Muscle layer of colon (tissue), 2 donors: ENCODE measurements around the gene C1orf141.
"Not testable (repeated sequence)": the region's sequence is repeated elsewhere in the genome, so short reads cannot be mapped to it uniquely, and the experiment has no call there.

Experiments
- H3K27ac ChIP-seq: one replicate; pipeline ENCODE4 v1.7.0; 2013; ENCODE audit warnings: low read depth, mild to moderate bottlenecking, low read length, moderate library complexity
- H3K27me3 ChIP-seq, 2 donors: one replicate each; pipeline ENCODE4 v1.7.0; 2013; ENCODE audit warnings: low read length in 2 of 2, mild to moderate bottlenecking in 2 of 2; ENCODE audit not compliant: insufficient read depth in 2 of 2, control insufficient read depth in 1 of 2
- H3K36me3 ChIP-seq: one replicate; pipeline ENCODE4 v1.7.0; 2013; ENCODE audit warnings: mild to moderate bottlenecking, low read length; ENCODE audit not compliant: insufficient read depth
- H3K4me1 ChIP-seq: one replicate; pipeline ENCODE4 v1.7.0; 2013; ENCODE audit warnings: mild to moderate bottlenecking, low read length; ENCODE audit not compliant: insufficient read depth
- H3K4me3 ChIP-seq, 2 donors: one replicate each; pipeline ENCODE4 v1.7.0; 2013; ENCODE audit warnings: low read length in 2 of 2, low read depth in 1 of 2, mild to moderate bottlenecking in 1 of 2, moderate library complexity in 1 of 2
- H3K9ac ChIP-seq: one replicate; pipeline ENCODE4 v1.7.0; 2013; ENCODE audit warnings: low read length
- H3K9me3 ChIP-seq: one replicate; pipeline ENCODE4 v1.7.0; 2013; ENCODE audit warnings: mild to moderate bottlenecking, low read length
- donor health status: abdominal sarcoma.
- donor health status: Adenocarcinoma of cecum.

The C1orf141 gene

DNA sequence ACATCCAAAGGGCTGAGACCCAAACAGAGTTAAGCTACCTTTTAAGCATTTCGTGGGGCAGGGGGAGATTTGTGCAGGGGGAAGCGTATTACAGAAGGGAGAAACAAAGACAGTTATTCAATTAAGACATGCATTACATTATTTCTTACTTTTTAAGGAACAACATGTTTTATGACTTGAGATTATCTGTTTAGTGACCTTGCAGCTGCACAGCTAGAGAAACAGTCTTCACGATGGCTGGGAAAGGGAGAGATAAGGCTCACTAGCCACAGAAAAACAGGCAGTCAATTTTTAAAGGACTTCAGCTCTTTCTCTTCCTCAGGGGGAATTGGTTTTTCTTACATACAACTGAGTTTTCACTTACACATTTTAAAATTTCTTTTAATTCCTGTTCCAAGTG, 7.1 kb upstream of the C1orf141 start:
- not testable (repeated sequence) for H3K27me3 ChIP-seq, H3K27ac ChIP-seq, H3K4me1 ChIP-seq, H3K9ac ChIP-seq, H3K36me3 ChIP-seq, H3K9me3 ChIP-seq, H3K4me3 ChIP-seq

DNA sequence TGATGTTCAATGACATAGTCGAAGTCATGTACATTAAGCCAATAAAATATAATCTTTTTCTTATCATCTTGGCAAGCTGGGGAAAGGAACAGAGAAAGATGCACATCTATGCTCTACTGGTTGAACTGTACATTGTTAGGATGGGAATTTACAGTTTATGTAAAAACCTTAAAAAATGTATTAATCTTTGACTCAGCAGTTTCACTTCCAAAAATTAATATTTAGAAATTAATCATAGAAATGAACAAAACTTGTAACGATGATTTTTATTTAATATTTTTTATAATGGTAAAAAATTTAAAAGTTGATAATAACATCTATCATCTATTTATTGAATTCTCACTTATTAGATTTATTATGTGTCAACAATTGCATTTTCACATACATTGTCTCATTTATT, 5.7 kb upstream of the C1orf141 start:
- no peaks in the 10 kb centered on the region for H3K9me3 ChIP-seq
- no peak overlapping the region for H3K4me3 ChIP-seq
- no peaks in the 10 kb centered on the region for H3K36me3 ChIP-seq
- no peak overlapping the region for H3K9ac ChIP-seq
- no peaks in the 10 kb centered on the region for H3K27me3 ChIP-seq
- no peak overlapping the region for H3K27ac ChIP-seq
- peaks cover under 1% of the 10 kb centered on the region for H3K4me1 ChIP-seq

DNA sequence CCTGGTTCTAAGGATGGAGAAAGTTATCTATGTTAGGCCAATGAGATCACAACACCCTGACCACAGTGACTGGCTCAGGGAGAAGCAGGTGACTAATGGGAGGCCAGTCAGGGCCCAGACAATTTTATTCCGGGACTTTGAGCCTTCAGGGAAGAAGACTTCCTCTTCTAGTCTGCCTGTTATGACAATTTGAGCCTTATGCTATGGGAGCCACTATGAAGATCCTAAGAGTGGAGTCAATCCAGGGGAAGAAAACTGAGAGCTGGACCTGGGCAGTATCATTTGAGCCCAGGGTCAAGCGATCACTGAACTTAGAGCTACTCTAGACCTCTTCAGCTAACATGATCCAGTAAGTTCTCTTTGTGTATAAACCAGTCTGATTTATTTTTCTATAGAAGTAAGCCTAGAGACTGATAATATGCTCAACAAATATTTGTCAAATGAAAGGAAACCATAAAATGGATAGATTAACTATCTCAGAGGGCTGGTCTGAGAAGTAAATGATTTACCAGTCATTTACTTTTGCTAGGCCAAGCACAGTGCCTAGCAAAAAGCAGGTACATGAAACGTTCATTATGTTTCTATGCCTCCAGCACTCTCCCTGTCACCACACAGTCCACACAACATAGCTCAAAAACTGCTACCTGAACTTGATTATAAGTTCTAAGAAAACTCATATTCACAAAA, 4.2 kb upstream of the C1orf141 start:
- H3K4me1 ChIP-seq: peaks cover 5% of the 10 kb centered on the region
- H3K27me3 ChIP-seq: peaks cover 0 to 4% of the 10 kb centered on the region in 2 donors
- no peaks in the 10 kb centered on the region for H3K36me3 ChIP-seq
- H3K4me3 ChIP-seq: no peak overlapping the region
- H3K9ac ChIP-seq: no peak overlapping the region
- no peak overlapping the region for H3K27ac ChIP-seq
- H3K9me3 ChIP-seq: no peaks in the 10 kb centered on the region

DNA sequence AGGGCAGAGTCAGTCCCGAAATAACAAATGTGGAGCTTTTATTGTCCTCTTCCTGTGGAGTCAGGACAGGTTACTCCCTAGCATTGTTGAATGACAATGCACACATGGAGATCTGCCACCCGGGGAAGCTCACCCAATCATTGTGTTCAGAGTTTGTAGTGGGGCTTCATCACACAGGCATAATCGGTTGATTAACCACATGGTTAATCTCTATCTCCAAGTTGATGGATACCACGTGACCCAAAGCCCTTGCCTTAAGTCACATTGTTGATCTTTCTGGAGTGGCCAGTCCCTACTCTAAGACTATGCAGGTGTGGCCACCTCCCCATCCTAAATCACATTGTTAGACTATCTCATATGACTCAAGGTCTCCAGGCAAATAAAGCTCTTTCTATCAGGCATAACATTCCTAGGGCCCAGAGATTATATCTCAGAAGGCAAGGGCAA, 2.6 kb upstream of the C1orf141 start:
- H3K36me3 ChIP-seq: no peaks in the 10 kb centered on the region
- H3K9ac ChIP-seq: no peak overlapping the region
- H3K9me3 ChIP-seq: no peaks in the 10 kb centered on the region
- peaks cover 0 to 4% of the 10 kb centered on the region in 2 donors for H3K27me3 ChIP-seq
- H3K4me3 ChIP-seq: no peak overlapping the region
- H3K4me1 ChIP-seq: peaks cover 5% of the 10 kb centered on the region
- no peak overlapping the region for H3K27ac ChIP-seq

DNA sequence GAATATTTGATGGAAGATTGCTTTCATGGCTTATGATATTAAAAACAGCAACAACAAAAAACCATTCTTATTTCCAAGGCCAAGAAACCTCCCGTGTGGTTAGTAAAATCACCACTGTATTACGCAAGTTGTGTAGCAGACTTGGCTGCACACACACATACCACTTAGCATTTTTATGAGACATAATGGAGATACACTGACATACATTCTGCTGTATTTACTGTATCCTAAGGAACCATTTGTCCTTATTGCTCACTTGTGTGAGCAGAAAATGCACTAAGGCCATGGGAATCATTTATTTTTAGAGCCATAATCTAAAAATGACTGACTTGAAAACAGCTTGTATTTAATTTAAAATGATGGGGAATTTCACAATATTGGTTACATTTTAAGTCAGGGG, 584 bp upstream of the C1orf141 start:
- no peak overlapping the region for H3K9ac ChIP-seq
- H3K4me1 ChIP-seq: peaks cover 5% of the 10 kb centered on the region
- no peak overlapping the region for H3K4me3 ChIP-seq
- no peaks in the 10 kb centered on the region for H3K9me3 ChIP-seq
- no peak overlapping the region for H3K27ac ChIP-seq
- H3K36me3 ChIP-seq: no peaks in the 10 kb centered on the region
- H3K27me3 ChIP-seq: peaks cover 0 to 4% of the 10 kb centered on the region in 2 donors

DNA sequence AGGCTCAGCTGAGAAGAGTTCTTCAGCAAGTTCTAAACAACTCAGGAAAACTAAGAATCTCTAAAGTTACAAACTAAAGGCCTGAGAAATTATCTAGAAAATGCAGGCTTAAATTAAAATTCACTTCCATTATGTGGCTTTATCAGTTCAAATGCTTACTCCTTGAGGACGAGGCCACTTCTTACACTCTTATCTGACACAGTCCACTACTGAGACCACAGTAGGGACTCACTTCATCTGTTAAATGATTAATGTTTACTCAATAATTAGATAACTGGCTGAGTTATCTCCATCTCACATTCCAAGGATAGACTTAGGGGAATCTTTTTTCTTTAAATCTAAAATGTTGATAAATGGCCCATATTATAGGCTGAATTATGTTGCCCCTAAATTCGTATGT, 1.6 kb downstream of the C1orf141 start:
- H3K4me3 ChIP-seq: no peak overlapping the region
- no peaks in the 10 kb centered on the region for H3K36me3 ChIP-seq
- H3K9me3 ChIP-seq: no peaks in the 10 kb centered on the region
- H3K9ac ChIP-seq: no peak overlapping the region
- peaks cover 5% of the 10 kb centered on the region for H3K4me1 ChIP-seq
- H3K27me3 ChIP-seq: peaks cover 0 to 4% of the 10 kb centered on the region in 2 donors
- H3K27ac ChIP-seq: no peak overlapping the region

DNA sequence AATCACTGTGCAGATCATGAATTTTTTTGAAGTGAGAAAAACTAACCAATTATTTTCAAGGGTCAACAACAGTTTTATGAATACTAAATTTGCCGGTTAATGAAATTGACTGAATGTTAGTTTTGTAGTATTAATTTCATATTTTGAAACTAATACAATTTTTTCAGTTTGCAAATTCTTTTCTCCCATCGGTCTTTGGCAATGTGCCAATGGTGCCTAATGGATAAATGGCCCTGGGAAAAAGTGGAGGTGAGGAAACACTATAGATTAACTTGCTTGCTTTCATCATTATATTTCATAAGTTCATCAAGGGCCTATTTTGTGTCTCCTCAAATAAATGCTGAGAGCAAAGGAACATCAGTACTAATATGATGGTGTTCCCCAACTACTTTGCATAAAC, 4.1 kb downstream of the C1orf141 start:
- H3K4me1 ChIP-seq: peaks cover 5% of the 10 kb centered on the region

DNA sequence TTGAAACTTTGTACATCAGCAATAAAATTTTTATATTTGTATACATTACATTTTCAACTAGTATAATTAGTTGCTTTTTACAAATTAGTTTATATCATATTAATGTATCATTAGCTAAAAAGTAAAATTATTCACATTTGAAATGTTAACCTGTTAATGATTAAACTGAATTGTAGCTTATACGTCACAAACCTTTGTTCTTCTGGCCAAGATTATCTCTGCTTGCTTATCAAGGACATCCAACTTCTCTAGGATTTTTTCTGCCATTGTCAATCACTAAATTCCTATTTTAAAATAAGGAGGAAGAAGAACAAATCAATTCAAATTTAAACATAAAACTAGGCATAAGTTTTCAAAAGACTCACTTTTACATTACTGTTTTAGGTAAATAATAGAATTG, 7.8 kb downstream of the C1orf141 start:
- Histone ChIP-seq H3K27ac (no peak overlapping the region), H3K4me1 (no peaks in the 10 kb centered on the region), H3K9ac (no peak overlapping the region), H3K36me3 (no peaks in the 10 kb centered on the region), H3K9me3 (no peaks in the 10 kb centered on the region), H3K27me3 (no peaks in the 10 kb centered on the region), H3K4me3 (no peak overlapping the region)

More for the DNA sequence above, 4.1 kb downstream of the C1orf141 start:
- Histone ChIP-seq H3K36me3 (no peaks in the 10 kb centered on the region), H3K27me3 (peaks cover 0 to 4% of the 10 kb centered on the region in 2 donors), H3K4me3 (no peak overlapping the region), H3K9me3 (no peaks in the 10 kb centered on the region), H3K9ac (no peak overlapping the region), H3K27ac (no peak overlapping the region)

DNA sequence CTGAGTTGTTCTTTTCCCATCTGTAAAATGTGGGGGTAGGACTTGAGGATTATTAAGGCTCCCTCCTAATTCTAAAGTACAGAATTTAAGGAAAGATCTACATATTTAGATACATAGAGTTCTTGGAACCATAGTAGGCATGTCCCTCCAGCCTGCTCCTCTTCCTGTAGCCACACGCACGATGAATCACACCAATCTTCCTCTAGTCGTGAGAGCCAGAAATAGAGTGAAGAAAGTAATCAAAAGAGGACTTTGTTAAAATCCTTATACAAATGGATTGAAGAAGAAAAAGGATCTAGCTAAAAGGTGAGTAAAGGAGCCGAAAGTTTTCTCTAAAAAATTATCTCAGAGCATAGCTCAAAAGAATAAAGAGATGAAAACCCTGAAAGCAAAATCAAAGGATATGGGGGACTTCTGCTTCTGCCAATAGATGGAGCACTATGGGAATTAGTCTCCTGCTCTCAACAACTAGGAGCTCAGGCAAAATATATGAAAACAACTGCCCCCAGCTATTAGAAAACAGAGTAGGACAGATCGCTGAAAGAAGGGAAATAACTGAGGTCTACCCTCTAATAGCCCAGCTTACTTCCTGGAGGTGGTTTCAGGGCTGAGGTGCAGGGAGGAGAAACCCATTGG, 8.5 kb downstream of the C1orf141 start:
- Histone ChIP-seq H3K27ac (no peak overlapping the region), H3K27me3 (no peaks in the 10 kb centered on the region), H3K9me3 (no peaks in the 10 kb centered on the region), H3K36me3 (no peaks in the 10 kb centered on the region), H3K4me3 (no peak overlapping the region), H3K9ac (no peak overlapping the region), H3K4me1 (no peaks in the 10 kb centered on the region)

DNA sequence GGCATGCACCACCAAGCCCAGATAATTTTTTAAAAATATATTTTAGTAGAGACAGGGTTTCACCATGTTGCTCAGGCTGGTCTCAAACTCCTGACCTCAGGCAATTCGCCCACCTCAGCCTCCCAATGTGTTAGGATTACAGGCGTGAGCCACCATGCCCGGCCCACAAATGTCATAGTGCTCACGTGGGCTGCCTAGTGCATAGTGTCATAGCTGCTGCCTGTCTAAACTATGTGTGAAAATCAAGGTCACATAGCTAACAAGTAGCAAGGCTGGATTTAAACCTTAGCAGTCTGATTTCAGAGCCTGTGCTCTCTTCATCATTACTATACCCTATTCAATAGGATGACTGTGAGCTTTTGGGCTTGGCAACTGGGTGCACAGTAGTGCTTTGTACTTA, 10.3 kb downstream of the C1orf141 start:
- no peak overlapping the region for H3K4me3 ChIP-seq
- H3K27me3 ChIP-seq: no peaks in the 10 kb centered on the region
- H3K27ac ChIP-seq: no peak overlapping the region
- H3K36me3 ChIP-seq: no peaks in the 10 kb centered on the region
- H3K9ac ChIP-seq: no peak overlapping the region
- H3K4me1 ChIP-seq: no peaks in the 10 kb centered on the region
- no peaks in the 10 kb centered on the region for H3K9me3 ChIP-seq

DNA sequence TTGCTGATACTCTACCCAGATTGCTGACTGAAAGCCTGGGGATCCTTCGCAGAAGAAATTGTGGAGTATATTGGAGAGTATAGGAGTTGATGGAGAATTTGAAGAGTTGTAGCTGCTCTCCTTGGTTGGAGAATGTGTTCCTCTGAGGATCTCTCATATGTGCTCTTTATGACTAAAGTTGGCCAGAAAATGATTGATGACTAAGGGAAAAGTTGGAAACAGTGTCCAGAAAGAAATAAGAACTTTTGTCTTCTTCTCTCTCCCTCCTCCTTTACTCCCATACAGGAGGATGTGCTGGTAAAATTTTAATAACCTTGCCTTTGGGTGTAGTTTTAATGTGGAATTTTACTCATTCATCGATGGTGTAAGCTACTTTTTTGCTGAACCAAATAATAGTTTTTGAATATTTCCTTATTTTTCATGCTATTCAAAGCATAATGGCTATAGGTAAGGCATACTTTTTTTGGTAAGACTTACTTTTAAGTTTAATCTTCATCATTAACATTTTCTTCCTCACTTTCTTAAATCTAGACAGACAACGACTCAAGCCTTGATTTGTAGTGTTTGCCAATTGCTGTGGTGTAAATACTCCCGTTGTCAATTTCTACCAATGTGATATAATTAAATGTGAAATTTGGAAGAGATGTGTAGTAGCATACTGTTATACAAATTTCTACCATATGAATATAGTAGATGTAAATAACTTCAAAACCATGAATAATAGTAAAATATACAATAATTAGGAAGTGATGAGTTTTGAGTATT, 13.7 kb downstream of the C1orf141 start:
- Histone ChIP-seq H3K9me3 (no peaks in the 10 kb centered on the region), H3K27ac (no peak overlapping the region), H3K9ac (no peak overlapping the region), H3K36me3 (no peaks in the 10 kb centered on the region), H3K27me3 (no peaks in the 10 kb centered on the region), H3K4me3 (no peak overlapping the region), H3K4me1 (no peaks in the 10 kb centered on the region)
